Hepatocyte (in vitro differentiated cells): Measurements from ENCODE around the gene ANKRD31.

ENCODE experiments used
- CTCF ChIP-seq: fragments of 200-600 bp; sonication (generic); IDR thresholded peaks from 2 replicates; pipeline ENCODE4 v1.5.1; 2016; ENCODE audit warnings: antibody characterized with exemption, mild to moderate bottlenecking; ENCODE audit not compliant: poor library complexity
- EZH2 ChIP-seq: fragments of 200-600 bp; sonication (generic); IDR thresholded peaks from 2 replicates; pipeline ENCODE4 v1.6.1; 2016; ENCODE audit warnings: antibody characterized with exemption, mild to moderate bottlenecking, borderline replicate concordance

- no peak for TF ChIP-seq CTCF
- no peak for TF ChIP-seq EZH2
Observed at GRCh38 chr5:75071100-75071499, 165.6 kb downstream of the ANKRD31 start.
